ENCODE results near the gene MRPL12. TPM values are rescaled to one million over a fixed set of nuclear protein-coding genes. Genes with fewer than 3 reads are reported as not detected.

Gene MRPL12
- total RNA-seq, 2 donors from 2014 or later, result 31.8 to 36.8 TPM

DNA sequence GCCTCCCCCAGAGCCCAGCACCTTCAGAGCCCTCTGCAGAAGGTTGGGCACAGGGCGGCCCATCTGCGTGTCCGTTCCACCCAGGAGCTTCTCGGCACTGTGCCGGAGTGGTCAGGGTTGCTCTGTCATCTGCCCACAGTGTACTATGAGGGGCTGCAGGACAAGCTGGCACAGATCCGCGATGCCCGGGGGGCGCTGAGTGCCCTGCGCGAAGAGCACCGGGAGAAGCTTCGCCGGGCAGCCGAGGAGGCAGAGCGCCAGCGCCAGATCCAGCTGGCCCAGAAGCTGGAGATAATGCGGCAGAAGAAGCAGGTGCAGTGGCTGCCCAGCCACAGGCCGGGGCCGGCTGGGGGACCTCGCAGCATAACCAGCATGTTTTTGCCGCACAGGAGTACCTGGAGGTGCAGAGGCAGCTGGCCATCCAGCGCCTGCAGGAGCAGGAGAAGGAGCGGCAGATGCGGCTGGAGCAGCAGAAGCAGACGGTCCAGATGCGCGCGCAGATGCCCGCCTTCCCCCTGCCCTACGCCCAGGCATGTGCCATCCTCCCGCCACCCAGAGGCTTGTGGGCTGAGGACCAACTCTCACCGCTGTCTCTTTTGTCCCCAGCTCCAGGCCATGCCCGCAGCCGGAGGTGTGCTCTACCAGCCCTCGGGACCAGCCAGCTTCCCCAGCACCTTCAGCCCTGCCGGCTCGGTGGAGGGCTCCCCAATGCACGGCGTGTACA lies 6.8 kb upstream of the MRPL12 start:
- intact Hi-C loops (cut with DNase I), result no loop called here
- DNase-seq (ENCODE audit: low spot score), result no peak

GRCh38 chr17:81697261-81698044 lies 5.7 kb upstream of the MRPL12 start:
- intact Hi-C loops (cut with DNase I), result no loop called here
- no peak for DNase-seq (ENCODE audit: low spot score)

DNA sequence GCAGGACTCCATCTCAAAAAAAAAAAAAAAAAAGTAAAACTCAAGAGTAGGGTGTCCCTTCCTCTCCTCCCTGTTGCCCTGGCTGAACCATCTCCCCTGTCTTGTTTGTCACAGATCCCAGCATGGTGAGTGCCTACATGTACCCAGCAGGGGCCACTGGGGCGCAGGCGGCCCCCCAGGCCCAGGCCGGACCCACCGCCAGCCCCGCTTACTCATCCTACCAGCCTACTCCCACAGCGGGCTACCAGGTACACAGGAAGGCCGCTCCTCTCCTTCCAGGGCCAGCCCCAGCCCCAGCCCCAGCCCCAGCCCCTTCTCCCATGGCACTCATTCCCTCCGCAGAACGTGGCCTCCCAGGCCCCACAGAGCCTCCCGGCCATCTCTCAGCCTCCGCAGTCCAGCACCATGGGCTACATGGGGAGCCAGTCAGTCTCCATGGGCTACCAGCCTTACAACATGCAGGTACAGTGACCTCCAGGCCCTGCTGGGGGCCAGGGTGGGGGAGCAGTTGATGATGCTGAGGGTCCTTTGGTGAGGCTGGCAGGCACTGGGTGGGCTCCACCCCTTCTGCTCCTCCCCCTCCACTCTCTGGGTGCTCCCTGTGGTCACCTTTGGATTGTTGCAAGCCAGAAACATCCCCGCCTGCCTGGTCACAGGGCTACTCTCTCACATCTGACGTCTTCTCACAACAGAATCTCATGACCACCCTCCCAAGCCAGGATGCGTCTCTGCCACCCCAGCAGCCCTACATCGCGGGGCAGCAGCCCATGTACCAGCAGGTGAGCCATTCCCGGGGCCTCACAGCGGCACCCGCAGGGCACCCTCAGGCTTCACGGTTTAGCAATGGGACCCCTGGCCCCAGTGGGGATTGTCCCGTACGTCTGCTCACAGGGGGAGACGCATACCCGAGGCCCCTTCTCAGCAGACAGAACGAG lies 2.5 kb upstream of the MRPL12 start:
- no peak for DNase-seq (ENCODE audit: low spot score)
- intact Hi-C loops (cut with DNase I), result no loop called here

GRCh38 chr17:81701288-81702071 lies 1.7 kb upstream of the MRPL12 start:
- no peak for DNase-seq (ENCODE audit: low spot score)
- intact Hi-C loops (cut with DNase I), result no loop called here

- intact Hi-C loops (cut with DNase I), result no loop called here
- no peak for DNase-seq (ENCODE audit: low spot score)
Observed at GRCh38 chr17:81703747-81704654, 834 bp downstream of the MRPL12 start.

DNA sequence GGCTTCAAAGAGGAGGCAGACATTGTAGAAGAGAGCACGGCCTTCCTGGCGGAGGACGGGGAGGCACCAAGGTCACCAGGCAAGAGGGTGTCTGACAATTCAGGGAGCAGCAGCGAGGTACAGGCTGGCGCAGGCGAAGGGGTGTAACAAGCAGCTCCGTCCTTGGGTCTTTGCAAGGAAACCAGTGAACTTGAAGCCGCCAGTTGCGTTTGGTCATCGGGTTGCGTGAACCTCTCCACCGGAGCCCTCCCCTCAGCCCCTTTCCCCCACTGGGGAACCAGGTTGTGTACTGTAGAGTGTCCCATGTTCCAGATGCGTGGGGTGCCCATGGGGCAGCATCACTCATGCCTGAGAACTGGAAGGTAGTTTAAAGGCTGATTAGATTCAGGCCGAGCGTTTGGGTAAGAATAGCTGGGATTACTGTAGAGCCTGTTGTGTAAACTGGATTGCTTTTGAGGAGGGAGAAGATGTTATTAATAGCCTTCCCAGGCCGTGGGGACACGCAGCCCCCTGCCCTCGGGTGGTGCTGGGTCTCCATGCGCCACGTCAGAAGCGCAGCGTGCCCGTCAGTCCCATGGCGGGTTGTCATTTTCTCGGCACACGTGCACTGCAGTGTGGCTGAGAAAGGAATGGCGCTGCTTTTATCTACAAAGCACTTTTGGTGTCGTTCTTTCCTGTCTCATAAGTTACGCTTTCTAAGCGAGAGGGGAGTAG lies 2.5 kb downstream of the MRPL12 start:
- DNase-seq (ENCODE audit: low spot score), result no peak
- intact Hi-C loops (cut with DNase I), result no loop called here

DNA sequence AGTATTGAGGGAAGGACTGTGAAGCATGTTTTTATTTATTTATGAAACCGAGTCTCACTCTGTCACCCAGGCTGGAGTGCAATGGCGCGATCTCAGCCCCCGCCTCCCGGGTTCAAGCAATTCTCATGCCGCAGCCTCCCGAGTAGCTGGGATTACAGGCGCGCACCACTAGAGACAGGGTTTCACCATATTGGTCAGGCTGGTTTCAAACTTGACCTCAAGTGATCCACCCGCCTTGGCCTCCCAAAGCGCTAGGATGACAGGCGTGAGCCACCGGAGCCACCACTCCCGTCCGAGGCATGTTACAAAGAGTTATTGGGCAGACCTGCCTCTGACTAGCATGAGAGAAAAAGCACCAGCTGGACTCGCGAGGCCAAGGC lies 3.1 kb downstream of the MRPL12 start:
- intact Hi-C loops (cut with DNase I), result no loop called here
- no peak for DNase-seq (ENCODE audit: low spot score)

GRCh38 chr17:81706757-81707624 lies 3.8 kb downstream of the MRPL12 start:
- DNase-seq (ENCODE audit: low spot score), result no peak
- intact Hi-C loops (cut with DNase I), result no loop called here

DNA sequence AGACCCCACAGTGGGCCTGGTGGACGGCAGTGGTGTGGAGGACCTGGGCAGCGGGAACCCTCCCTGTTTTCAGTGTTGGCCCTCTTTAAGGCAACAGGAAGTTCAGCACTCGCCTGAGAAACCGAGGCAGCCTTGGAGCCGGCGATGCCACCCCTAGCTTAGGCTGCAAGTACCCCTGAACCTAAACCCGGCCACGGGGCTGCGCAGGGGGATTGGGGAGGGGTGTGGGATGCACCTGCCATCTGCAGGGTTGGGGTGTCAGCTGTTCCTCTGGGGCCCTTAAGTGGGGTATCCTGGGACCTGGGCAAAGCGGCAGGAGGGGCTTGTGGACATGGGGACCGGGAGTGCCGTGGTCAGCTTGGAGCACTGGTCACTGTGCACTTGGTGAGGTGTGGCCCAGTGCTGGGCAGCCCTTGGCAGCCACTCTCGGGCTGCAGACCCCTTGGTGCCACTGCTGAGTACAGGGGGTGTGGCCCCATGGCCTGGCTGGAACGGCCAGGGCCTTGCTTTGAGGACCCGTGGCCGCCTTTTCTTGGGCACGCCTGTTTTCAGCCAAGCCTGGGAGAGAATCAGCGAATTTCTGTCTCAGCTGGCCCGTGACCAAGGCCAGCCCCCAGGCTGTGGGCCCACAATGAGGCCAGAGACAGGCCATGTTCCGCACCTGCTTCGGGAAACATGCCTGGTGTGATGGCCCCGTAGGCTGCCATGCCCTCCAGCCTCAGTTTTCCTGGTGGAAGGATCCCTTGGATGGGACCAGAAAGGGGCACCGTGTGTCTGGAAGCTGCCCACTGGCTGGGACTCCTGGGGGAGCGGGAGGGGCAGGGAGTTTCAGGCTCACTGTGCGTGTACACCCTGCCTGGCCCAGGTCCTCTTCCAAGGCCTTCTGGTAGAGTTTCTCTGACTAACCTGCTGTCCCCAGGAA lies 4.8 kb downstream of the MRPL12 start:
- no peak for DNase-seq (ENCODE audit: low spot score)

GRCh38 chr17:81708739-81709185 lies 5.6 kb downstream of the MRPL12 start:
- intact Hi-C loops (cut with DNase I), result no loop called here
- no peak for DNase-seq (ENCODE audit: low spot score)

More for the DNA sequence above, 4.8 kb downstream of the MRPL12 start:
- intact Hi-C loops (cut with DNase I), result no loop called here

DNA sequence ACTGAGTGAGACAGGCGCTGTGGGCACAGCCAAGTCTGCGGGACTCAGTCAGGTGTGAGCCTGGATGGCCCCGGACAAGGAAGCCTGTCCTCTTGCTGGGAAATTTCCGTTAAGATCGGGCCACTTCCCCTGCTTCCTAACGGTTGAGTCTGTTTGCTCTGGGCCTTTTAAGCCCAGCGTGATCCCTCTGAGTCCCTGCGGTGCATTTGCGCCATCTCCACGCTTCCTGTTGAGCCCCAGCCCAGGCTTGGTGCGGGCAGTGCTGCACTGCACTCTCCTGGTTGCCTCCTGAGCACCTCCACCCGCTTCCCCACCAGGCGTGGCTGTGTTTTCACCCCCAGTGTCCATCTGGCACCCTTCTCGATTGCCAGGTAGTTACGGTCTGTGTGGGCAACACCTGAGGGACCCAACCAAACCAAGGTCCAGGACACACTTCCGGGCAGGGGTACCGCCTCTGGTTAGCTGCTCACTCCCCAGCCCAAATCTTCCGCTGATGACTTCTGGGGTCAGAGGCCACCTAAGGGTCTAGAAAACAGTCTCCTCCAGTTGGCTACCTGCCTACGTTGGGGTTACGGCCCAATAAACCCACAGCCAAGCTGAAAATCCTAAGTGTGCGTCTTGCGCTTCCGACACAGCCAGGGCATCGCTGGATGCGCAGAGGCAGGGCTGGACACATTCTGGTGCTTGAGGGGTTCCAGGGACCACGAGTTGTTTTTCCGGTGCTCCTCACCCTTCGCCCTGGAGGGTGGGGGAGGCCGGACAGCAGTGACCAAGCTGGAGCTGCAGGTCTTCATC lies 7.5 kb downstream of the MRPL12 start:
- no peak for DNase-seq (ENCODE audit: low spot score)
- intact Hi-C loops (cut with DNase I), result no loop called here

- intact Hi-C loops (cut with DNase I), result no loop called here
- DNase-seq (ENCODE audit: low spot score), result peak; percentile 88
Observed at GRCh38 chr17:81711814-81712467, 8.8 kb downstream of the MRPL12 start, which contains the start of gene SLC25A10. TSS of gene SLC25A10 (plus strand) at chr17:81712284. CDS start at chr17:81712427, 143 bp downstream.

DNA sequence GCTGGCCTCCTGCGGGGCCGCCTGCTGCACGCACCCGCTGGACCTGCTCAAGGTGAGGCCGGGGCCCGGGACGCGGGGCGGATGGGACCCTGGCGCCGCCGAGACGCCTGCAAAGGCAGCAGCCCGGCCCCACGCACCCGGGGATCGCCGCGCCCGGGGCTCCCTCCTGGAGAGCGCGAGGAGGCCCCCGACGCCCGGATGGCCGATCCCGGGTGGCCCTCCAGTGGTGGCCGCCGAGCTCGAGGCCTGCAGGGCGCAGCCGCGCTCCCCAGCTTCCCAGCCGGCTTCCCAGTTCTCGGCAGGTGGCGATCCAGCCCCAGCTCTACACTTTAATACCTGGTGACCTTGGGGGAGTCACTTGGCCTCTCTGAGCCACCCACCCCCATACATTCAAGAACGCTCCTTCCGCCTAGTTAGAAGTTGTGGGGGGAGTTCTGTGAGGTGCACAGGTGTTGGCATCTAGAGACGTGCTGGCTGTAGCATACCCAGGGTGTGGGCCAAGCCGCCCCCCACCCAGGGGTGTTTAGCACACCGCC lies 9.4 kb downstream of the MRPL12 start:
- no peak for DNase-seq (ENCODE audit: low spot score)
- intact Hi-C loops (cut with DNase I), result no loop called here
